Astrocyte of the cerebellum (primary cell): ENCODE measurements around the gene FAM184A.

Source experiments
- DNase-seq: peaks from one replicate; pipeline ENCODE4 v3.0.0-alpha.2; 2011; ENCODE audit warnings: low read depth
- H3K4me3 ChIP-seq: 2 replicates; pipeline ENCODE4 v1.5.1; 2011; ENCODE audit warnings: mild to moderate bottlenecking, low read depth, low read length, moderate library complexity
- in situ Hi-C: cut with HindIII; loops from 2 replicates; pipeline ENCODE4 v1.10.0; 2017; ENCODE audit warnings: low sequenced_read_pairs
- TF ChIP-seq, protein P1 (sequence below): IDR thresholded peaks from 2 replicates; pipeline ENCODE4 v1.5.1; 2012; ENCODE audit warnings: low read length, low read depth, moderate library complexity, mild to moderate bottlenecking; ENCODE audit errors: missing control alignments

Gene FAM184A

DNA sequence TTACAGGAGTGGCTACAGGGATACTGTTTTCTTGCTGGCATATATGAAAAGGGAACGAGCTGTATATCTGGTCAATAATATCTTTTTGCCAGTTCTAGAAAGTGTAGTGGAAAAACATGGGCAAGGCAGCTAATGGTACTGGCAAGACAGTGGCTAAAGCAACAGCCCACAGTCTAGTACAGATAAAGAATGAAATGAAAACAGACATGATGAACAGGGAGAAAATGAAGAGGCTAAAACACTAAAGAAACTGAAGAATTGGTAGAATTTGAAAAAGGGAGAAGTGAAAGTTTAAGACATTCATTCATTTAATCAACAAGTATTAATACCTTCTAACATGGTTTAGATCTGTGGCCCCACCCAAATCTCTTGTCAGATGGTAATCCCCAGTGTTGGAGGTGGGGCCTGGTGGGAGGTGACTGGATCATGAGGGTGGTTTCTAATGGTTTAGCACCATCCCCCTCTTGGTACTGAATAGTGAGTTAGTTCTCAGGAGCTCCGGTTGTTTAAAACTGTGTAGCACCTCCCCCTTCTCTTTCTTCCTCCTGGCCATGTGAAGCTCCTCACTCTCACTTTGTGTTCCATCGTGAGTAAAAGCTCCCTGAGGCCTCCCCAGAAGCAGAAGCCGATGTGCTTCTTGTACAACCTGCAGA, 18.1 kb downstream of the FAM184A start:
- H3K4me3 ChIP-seq = no peak overlapping the region
- no peak for DNase-seq
- in situ Hi-C loops = no loop called here
- TF ChIP-seq, protein P1, sequence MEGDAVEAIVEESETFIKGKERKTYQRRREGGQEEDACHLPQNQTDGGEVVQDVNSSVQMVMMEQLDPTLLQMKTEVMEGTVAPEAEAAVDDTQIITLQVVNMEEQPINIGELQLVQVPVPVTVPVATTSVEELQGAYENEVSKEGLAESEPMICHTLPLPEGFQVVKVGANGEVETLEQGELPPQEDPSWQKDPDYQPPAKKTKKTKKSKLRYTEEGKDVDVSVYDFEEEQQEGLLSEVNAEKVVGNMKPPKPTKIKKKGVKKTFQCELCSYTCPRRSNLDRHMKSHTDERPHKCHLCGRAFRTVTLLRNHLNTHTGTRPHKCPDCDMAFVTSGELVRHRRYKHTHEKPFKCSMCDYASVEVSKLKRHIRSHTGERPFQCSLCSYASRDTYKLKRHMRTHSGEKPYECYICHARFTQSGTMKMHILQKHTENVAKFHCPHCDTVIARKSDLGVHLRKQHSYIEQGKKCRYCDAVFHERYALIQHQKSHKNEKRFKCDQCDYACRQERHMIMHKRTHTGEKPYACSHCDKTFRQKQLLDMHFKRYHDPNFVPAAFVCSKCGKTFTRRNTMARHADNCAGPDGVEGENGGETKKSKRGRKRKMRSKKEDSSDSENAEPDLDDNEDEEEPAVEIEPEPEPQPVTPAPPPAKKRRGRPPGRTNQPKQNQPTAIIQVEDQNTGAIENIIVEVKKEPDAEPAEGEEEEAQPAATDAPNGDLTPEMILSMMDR = no peak

DNA sequence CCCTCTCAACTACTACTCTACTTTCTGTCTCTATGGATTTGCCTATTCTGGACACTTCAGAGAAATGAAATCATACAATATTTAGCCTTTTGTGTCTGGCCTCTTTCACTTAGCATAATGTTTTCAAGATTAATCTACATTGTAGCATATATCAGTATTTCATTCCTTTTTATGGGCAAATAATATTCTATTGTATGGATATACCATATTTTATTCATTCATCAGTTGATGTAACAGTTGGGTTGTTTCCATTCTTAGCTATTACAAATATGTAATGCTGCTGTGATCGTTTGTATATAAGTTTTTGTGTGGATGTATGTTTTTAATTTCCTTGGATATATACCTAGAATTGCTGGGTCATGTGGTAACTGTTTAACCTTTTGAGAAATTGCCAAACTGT, 23.4 kb downstream of the FAM184A start:
- TF ChIP-seq, protein P1 = no peak
- in situ Hi-C loops = no loop called here
- H3K4me3 ChIP-seq = no peak overlapping the region
- no peak for DNase-seq

DNA sequence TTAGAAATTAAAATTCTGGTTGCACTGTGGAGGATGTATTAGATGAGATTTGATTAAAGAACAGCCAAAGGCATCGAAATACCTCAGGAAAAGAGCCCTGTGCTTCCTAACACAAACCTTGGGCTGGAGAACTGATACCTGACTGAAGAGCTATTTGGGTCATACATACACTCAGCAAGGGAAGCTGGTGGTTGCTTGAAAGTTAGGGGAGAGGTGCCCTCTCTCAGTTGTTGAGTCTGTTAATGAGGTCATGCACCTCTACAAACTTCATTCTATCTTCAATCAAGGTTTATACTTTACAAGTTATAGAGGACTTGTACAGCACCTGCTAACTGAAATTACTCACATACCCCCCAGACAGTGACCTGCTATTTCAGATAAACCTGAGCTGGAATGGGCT, 25.5 kb downstream of the FAM184A start:
- DNase-seq = no peak
- no peak overlapping the region for H3K4me3 ChIP-seq
- TF ChIP-seq, protein P1 = no peak
- in situ Hi-C loops = no loop called here

DNA sequence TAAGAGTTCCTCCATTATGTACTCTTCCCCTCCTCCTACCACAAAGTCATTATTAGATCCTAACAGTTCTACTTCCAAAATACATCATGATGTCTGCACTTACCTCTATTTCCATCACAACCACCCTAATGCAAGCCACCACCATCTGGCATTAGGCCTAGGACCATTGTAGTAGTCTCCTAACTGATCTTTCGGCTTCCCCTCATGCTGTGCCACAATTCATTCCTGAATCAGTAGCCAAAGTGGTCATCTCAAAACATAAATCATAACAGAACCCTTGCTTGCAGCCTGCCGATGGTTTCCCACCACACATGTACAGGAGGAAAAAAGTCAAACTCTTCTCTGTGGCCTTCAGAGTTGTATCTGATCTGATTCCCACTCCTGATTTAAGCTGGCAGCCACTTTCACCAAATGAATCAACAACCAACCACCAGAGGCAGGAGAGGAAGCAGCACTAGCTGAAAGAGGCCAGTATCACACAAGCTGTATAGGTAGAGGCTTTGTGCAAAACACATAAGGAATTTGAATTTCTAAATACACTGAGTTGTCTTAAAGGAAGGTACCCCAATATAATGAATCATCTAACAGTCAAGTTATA, 26.1 kb downstream of the FAM184A start:
- TF ChIP-seq, protein P1 = no peak
- in situ Hi-C loops = no loop called here
- no peak for DNase-seq
- no peak overlapping the region for H3K4me3 ChIP-seq

DNA sequence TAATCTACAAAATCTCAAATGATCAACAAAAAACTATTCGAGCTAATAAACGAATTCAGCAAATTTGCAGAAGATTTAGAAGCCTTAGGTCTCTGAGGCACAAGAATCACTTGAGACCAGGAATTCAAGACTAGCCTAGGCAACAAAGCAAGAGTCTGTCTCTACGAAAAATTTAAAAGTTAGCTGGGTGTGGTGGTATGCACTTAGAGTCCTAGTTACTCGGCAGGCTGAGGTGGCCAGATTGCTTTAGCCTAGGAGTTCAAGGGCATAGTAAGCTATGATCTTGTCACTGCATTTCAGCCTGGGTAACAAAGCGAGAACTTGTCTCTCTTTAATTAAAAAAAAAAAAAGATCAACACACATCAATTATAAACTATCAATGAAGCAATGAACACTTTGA, 34.2 kb downstream of the FAM184A start:
- DNase-seq = no peak
- in situ Hi-C loops = no loop called here
- TF ChIP-seq, protein P1 = no peak
- H3K4me3 ChIP-seq = no peak overlapping the region

DNA sequence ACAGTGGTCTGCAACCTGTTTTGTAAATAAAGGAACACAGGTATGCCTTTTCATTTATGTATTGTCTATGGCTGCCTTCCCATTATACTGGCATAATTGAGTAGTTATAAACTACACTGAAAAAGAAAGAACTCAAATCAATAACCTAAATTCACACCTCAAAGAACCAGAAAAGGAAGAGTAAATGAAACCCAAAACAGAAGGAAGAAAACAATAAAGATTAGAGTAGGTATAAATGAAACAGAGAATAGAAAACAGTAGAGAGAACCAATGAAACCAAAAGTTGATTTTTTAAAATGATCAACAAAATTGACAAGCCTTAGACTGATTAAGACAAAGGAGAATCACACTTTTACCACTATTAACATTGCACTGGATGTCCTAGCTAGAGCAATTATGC, 34.7 kb downstream of the FAM184A start:
- H3K4me3 ChIP-seq = no peak overlapping the region
- in situ Hi-C loops = no loop called here
- TF ChIP-seq, protein P1 = no peak
- no peak for DNase-seq
